H1 (cell line): ENCODE results near the gene ARHGAP12. TPM values are rescaled to one million over a fixed set of nuclear protein-coding genes. Genes with fewer than 3 reads are reported as not detected.

Experiments used
- CTCF ChIA-PET: fragments of 300-600 bp; sonication (Branson Sonifier 250); formaldehyde crosslinking; loops from one replicate; lab custom pipeline; 2021; ENCODE audit not compliant: partially characterized antibody; lab: Charles Lee
- POLR2A ChIA-PET: fragments of 300-600 bp; sonication (Branson Sonifier 250); formaldehyde crosslinking; loops from one replicate; lab custom pipeline; 2021; ENCODE audit warnings: inconsistent platforms; ENCODE audit not compliant: partially characterized antibody; lab: Charles Lee
- DNase-seq, 2 experiments: peaks; one replicate each; pipeline versions ENCODE4 v3.0.0 to v3.0.0-alpha.2; 2010 to 2022; ENCODE audit warnings: low spot score in 2 of 2, low read depth in 1 of 2, mixed read lengths in 1 of 2
- FAIRE-seq: peaks from 2 replicates; lab custom pipeline; 2011; peaks lifted over from hg19 to GRCh38; lab: Jason Lieb, UNC
- H2AFZ ChIP-seq: 2 replicates; pipeline ENCODE4 v1.8.1; 2012; ENCODE audit warnings: low read length, inconsistent platforms
- H2AK5ac ChIP-seq: 2 replicates; pipeline ENCODE4 v1.6.1; 2013; ENCODE audit warnings: low read depth, low read length
- H2BK120ac ChIP-seq: replicated peaks from 2 replicates; pipeline ENCODE3; 2013; ENCODE audit warnings: low read depth, low read length, inconsistent platforms
- H2BK12ac ChIP-seq: 2 replicates; pipeline ENCODE4 v1.6.1; 2013; ENCODE audit warnings: low read depth, low read length
- H2BK15ac ChIP-seq: 2 replicates; pipeline ENCODE4 v1.6.1; 2013; ENCODE audit warnings: low read length
- H2BK20ac ChIP-seq: 2 replicates; pipeline ENCODE4 v1.6.1; 2013; ENCODE audit warnings: low read length
- H2BK5ac ChIP-seq: 2 replicates; pipeline ENCODE4 v1.6.1; 2013; ENCODE audit warnings: low read depth, low read length
- H3K14ac ChIP-seq: 2 replicates; pipeline ENCODE4 v1.6.1; 2013; ENCODE audit warnings: inconsistent platforms; ENCODE audit not compliant: insufficient read length
- H3K18ac ChIP-seq: 2 replicates; pipeline ENCODE4 v1.6.1; 2013; ENCODE audit warnings: low read length; ENCODE audit errors: extremely low read depth
- H3K23ac ChIP-seq: 2 replicates; pipeline ENCODE4 v1.6.1; 2013; ENCODE audit warnings: inconsistent platforms; ENCODE audit not compliant: insufficient read length
- H3K23me2 ChIP-seq: 2 replicates; pipeline ENCODE4 v1.6.1; 2013; ENCODE audit warnings: low read depth, low read length
- H3K27ac ChIP-seq: 2 replicates; pipeline ENCODE4 v1.6.1; 2011; ENCODE audit warnings: low read depth, low read length, inconsistent platforms
- H3K27me3 ChIP-seq, 4 experiments: replicated peaks in 1 of 4; 1 replicate in 1 of 4; 2 replicates in 3 of 4; pipeline versions ENCODE4 v1.6.1 to v1.8.1; 2011 to 2013; ENCODE audit warnings: low read length in 3 of 4, mild to moderate bottlenecking in 3 of 4, inconsistent platforms in 2 of 4, mixed read lengths in 2 of 4, moderate library complexity in 1 of 4; ENCODE audit not compliant: control insufficient read depth in 3 of 4, insufficient read depth in 3 of 4; ENCODE audit errors: extremely low read depth in 1 of 4
- H3K36me3 ChIP-seq, 4 experiments: 2 replicates each; pipeline versions ENCODE4 v1.6.1 to v1.8.1; 2011 to 2013; ENCODE audit warnings: mild to moderate bottlenecking in 4 of 4, low read length in 3 of 4, moderate library complexity in 2 of 4, control low read depth in 1 of 4, inconsistent platforms in 1 of 4; ENCODE audit not compliant: insufficient read depth in 4 of 4, control insufficient read depth in 2 of 4
- H3K4ac ChIP-seq: replicated peaks from 2 replicates; pipeline ENCODE3; 2013; ENCODE audit warnings: low read length, low read depth, mixed read lengths, inconsistent platforms; ENCODE audit not compliant: insufficient read length
- H3K4me1 ChIP-seq, 4 experiments: replicated peaks in 1 of 4; 1 replicate in 1 of 4; 2 replicates in 3 of 4; pipeline versions ENCODE4 v1.6.1 to v1.8.1; 2011 to 2013; ENCODE audit warnings: low read length in 3 of 4, inconsistent platforms in 2 of 4, mixed read lengths in 1 of 4; ENCODE audit not compliant: insufficient read depth in 4 of 4, control insufficient read depth in 3 of 4
- H3K4me2 ChIP-seq, 2 experiments: 2 replicates each; pipeline versions ENCODE4 v1.6.1 to v1.8.1; 2011 to 2013; ENCODE audit warnings: low read depth in 2 of 2, low read length in 2 of 2, control low read depth in 1 of 2, inconsistent platforms in 1 of 2, mild to moderate bottlenecking in 1 of 2; ENCODE audit not compliant: insufficient read depth in 1 of 2
- H3K4me3 ChIP-seq, 4 experiments: fragments of 200-600, 300-600 bp in 1 of 4; sonication (generic), shearing (Covaris generic), sonication (Bioruptor Twin) in 1 of 4; 2 replicates each; pipeline versions ENCODE4 v1.5.1 to v1.8.1; 2011 to 2016; ENCODE audit warnings: low read length in 4 of 4, low read depth in 3 of 4, control low read depth in 2 of 4, inconsistent platforms in 2 of 4, mild to moderate bottlenecking in 2 of 4, mixed read lengths in 1 of 4, moderate library complexity in 1 of 4; ENCODE audit not compliant: insufficient read depth in 2 of 4; ENCODE audit errors: extremely low read depth in 1 of 4
- H3K56ac ChIP-seq: replicated peaks from 2 replicates; pipeline ENCODE3; 2013; ENCODE audit warnings: low read depth, mild to moderate bottlenecking, mixed read lengths, low read length, inconsistent platforms; ENCODE audit not compliant: insufficient read length
- H3K79me1 ChIP-seq: 2 replicates; pipeline ENCODE4 v1.6.1; 2013; ENCODE audit warnings: low read depth, low read length, control low read depth
- H3K79me2 ChIP-seq, 2 experiments: 2 replicates each; pipeline versions ENCODE4 v1.6.1 to v1.8.1; 2012 to 2013; ENCODE audit warnings: low read length in 2 of 2, mild to moderate bottlenecking in 2 of 2, inconsistent platforms in 1 of 2; ENCODE audit not compliant: insufficient read depth in 2 of 2, control insufficient read depth in 1 of 2
- H3K9ac ChIP-seq, 4 experiments: replicated peaks in 1 of 4; 1 replicate in 1 of 4; 2 replicates in 3 of 4; pipeline versions ENCODE4 v1.6.1 to v1.8.1; 2011 to 2013; ENCODE audit warnings: low read depth in 3 of 4, low read length in 3 of 4, control low read depth in 2 of 4, mild to moderate bottlenecking in 2 of 4, moderate library complexity in 2 of 4, inconsistent platforms in 1 of 4; ENCODE audit errors: extremely low read depth in 1 of 4
- H3K9me3 ChIP-seq, 2 experiments: 2 replicates each; pipeline versions ENCODE4 v1.6.1 to v1.8.1; 2012 to 2013; ENCODE audit warnings: mild to moderate bottlenecking in 2 of 2, moderate library complexity in 2 of 2, control low read depth in 1 of 2, inconsistent platforms in 1 of 2, low read depth in 1 of 2, low read length in 1 of 2, mixed read lengths in 1 of 2; ENCODE audit not compliant: insufficient read depth in 2 of 2
- H4K20me1 ChIP-seq, 2 experiments: replicated peaks in 1 of 2; 2 replicates each; pipeline versions ENCODE3 to v1.8.1; 2011 to 2013; ENCODE audit warnings: inconsistent platforms in 2 of 2, low read length in 2 of 2, mild to moderate bottlenecking in 1 of 2; ENCODE audit not compliant: insufficient read depth in 2 of 2, control insufficient read depth in 1 of 2
- H4K5ac ChIP-seq: 2 replicates; pipeline ENCODE4 v1.6.1; 2013; ENCODE audit warnings: low read length, low read depth, mixed read lengths, inconsistent platforms; ENCODE audit not compliant: insufficient read length
- H4K8ac ChIP-seq: 2 replicates; pipeline ENCODE4 v1.8.0; 2013; ENCODE audit warnings: mild to moderate bottlenecking, moderate library complexity, low read length, inconsistent platforms; ENCODE audit not compliant: insufficient read depth; ENCODE audit errors: extremely low read depth
- H4K91ac ChIP-seq: replicated peaks from 2 replicates; pipeline ENCODE3; 2013; ENCODE audit warnings: low read length, mixed read lengths, inconsistent platforms; ENCODE audit not compliant: insufficient read length
- ATF3 ChIP-seq: IDR thresholded peaks from 2 replicates; pipeline ENCODE4 v1.6.1; 2011; ENCODE audit warnings: low read depth, mild to moderate bottlenecking, low read length; ENCODE audit not compliant: insufficient read depth
- GTF2F1 ChIP-seq: IDR thresholded peaks from 2 replicates; pipeline ENCODE4 v1.6.1; 2012; ENCODE audit warnings: low read depth, low read length, improper control_type of control experiment, borderline replicate concordance
- HDAC2 ChIP-seq, 2 experiments: fragments of 300-600 bp in 1 of 2; sonication (generic) in 1 of 2; IDR thresholded peaks; 2 replicates each; pipeline ENCODE4 v1.6.1; 2011 to 2012; ENCODE audit warnings: low read depth in 2 of 2, low read length in 2 of 2, mild to moderate bottlenecking in 2 of 2, moderate library complexity in 2 of 2, borderline replicate concordance in 1 of 2, inconsistent platforms in 1 of 2
- POLR2A ChIP-seq, 2 experiments: IDR thresholded peaks; 1 replicate in 1 of 2; 2 replicates in 1 of 2; pipeline ENCODE4 v1.6.1; 2011; ENCODE audit warnings: low read depth in 2 of 2, low read length in 2 of 2, mild to moderate bottlenecking in 2 of 2; ENCODE audit errors: control extremely low read depth in 1 of 2
- SP2 ChIP-seq: IDR thresholded peaks from 2 replicates; pipeline ENCODE4 v1.6.1; 2012; ENCODE audit warnings: mild to moderate bottlenecking, low read length, inconsistent platforms
- USF2 ChIP-seq: IDR thresholded peaks from 2 replicates; pipeline ENCODE4 v1.6.1; 2011; ENCODE audit warnings: low read length, improper control_type of control experiment
- WGBS, 2 experiments: shearing (Covaris generic) in 1 of 2; methylation state at CpG; one replicate each; pipeline versions ENCODE4 v1.1.6 to v1.1.7; 2013 to 2015; ENCODE audit warnings: low lambda C conversion rate in 2 of 2, mixed read lengths in 2 of 2, inconsistent platforms in 1 of 2, low coverage in 1 of 2, missing lambda C conversion rate in 1 of 2; ENCODE audit not compliant: insufficient replicate concordance in 2 of 2, insufficient coverage in 1 of 2, insufficient read length in 1 of 2; ENCODE audit errors: extremely low coverage in 1 of 2, missing lambda C conversion rate in 1 of 2; 5-methylcytosine and 5-hydroxymethylcytosine counted together
- long read RNA-seq, 2 experiments: library from RNA in 1 of 2; library from capped mRNA in 1 of 2; stranded (forward); transcript quantifications; one replicate each; pipeline ENCODE4 v2.0.0, GENCODE V29; 2021; ENCODE audit warnings: inconsistent platforms in 1 of 2
- polyA minus RNA-seq, 3 experiments: library from RNA; depleted of rRNA, polyadenylated mRNA; stranded (reverse); fragments of >200 nt; gene quantifications; 1 replicate in 2 of 3; 2 replicates in 1 of 3; pipeline ENCODE4 v1.2.3, GENCODE V29; 2011
- polyA plus RNA-seq, 7 experiments: library from polyadenylated mRNA; depleted of rRNA in 3 of 7; stranded (reverse) in 5 of 7; unstranded in 2 of 7; fragments of >200 nt in 5 of 7; fragments of 200-250 nt in 2 of 7; gene quantifications; 1 replicate in 5 of 7; 2 replicates in 1 of 7; 4 replicates in 1 of 7; pipeline versions ENCODE4 v1.2.1 to v1.2.3, GENCODE V29; 2011 to 2013; ENCODE audit warnings: missing spikeins in 2 of 7, mixed read lengths in 2 of 7
- total RNA-seq: library from RNA; stranded (reverse); fragmentation: NEBNext Ultra II Directional; extraction: Animal tissue kit (Norgen Biotek cat#: 25700); gene quantifications from 2 replicates; pipeline ENCODE4 v1.2.1, GENCODE V29; 2021

Gene ARHGAP12
- total RNA-seq: 39.0 and 40.9 TPM in 2 replicates
- 5.6 and 10.1 TPM in 2 replicates for polyA plus RNA-seq (2011; rRNA removed)
- 14.3 TPM for polyA plus RNA-seq (2011; cell fraction: cytosol; rRNA removed)
- polyA plus RNA-seq (2011; cell fraction: nucleus; rRNA removed): 6.2 TPM
- polyA plus RNA-seq (2012, experiment 1 of 2): 12.1 to 26.3 TPM (median 16.0 TPM) in 4 replicates
- polyA plus RNA-seq (2012, experiment 2 of 2): 2.2 TPM
- polyA plus RNA-seq (2013, experiment 1 of 2): 27.0 TPM
- 30.0 TPM for polyA plus RNA-seq (2013, experiment 2 of 2)
- polyA minus RNA-seq (2011; rRNA and poly(A)+ RNA removed): 26.4 and 35.0 TPM in 2 replicates
- 23.9 TPM for polyA minus RNA-seq (2011; cell fraction: cytosol; rRNA and poly(A)+ RNA removed)
- polyA minus RNA-seq (2011; cell fraction: nucleus; rRNA and poly(A)+ RNA removed): 57.9 TPM
- long read RNA-seq, experiment 1, full-length matches to known transcripts: 2 of 30 reads
- long read RNA-seq, experiment 1, partial matches to known transcripts: 17 of 30 reads
- long read RNA-seq, experiment 1, other reads (novel, unspliced or antisense): 11 of 30 reads
- long read RNA-seq, experiment 2: 0 reads

- H4K8ac ChIP-seq: peak within 1 kb of the TSS; percentile 93
- peaks cover 30 to 44% of the 10 kb centered on the region in 2 experiments for H3K79me2 ChIP-seq
- DNase-seq (peak in 1 of 2 experiments; percentile 97), FAIRE-seq (no peak)
- 1% methylated on average over 12 of the region's 92 CpGs; no CpG with 5 or more reads in 1 of the 2 experiments for WGBS, 2 experiments
- H3K79me1 ChIP-seq: no peaks in the 10 kb centered on the region
- H3K18ac ChIP-seq: peak within 1 kb of the TSS; percentile 91
- H3K4me2 ChIP-seq: peak within 1 kb of the TSS; percentile 81 to 93
- H3K9ac ChIP-seq: peak within 1 kb of the TSS; percentile 67 to 93 (median 87)
- H2AFZ ChIP-seq: peak within 1 kb of the TSS; percentile 60; the same call in 1 of the 2 replicates
- peak within 1 kb of the TSS; percentile 95 for H3K56ac ChIP-seq
- ChIA-PET POLR2A (interaction anchor here (0.7 to 3.2 kb wide), 9 partner anchors 12 to 72 kb away, joined by 3 to 12 read pairs (median 3); no protein-coding TSS in a partner anchor), CTCF (interaction anchor here (0.6 to 1.3 kb wide), 6 partner anchors 16 to 329 kb away, joined by 3 to 6 read pairs (median 3); no protein-coding TSS in a partner anchor)
- peaks cover 0 to 7% (median 0%) of the 10 kb centered on the region in 4 experiments; a peak in 3 of 7 replicates for H3K4me1 ChIP-seq
- peaks cover 0 to under 1% of the 10 kb centered on the region in 2 experiments; a peak in 1 of 4 replicates for H3K9me3 ChIP-seq
- H2BK15ac ChIP-seq: 0 out of 2 replicates have a peak within 1 kb of the TSS, but pooled peaks have one; percentile 18
- H2BK120ac ChIP-seq: no peak within 1 kb of the TSS
- H3K36me3 ChIP-seq: no peaks in the 10 kb centered on the region; a peak in 1 of 8 replicates
- no peak within 1 kb of the TSS for H2BK20ac ChIP-seq
- H3K4ac ChIP-seq: peak within 1 kb of the TSS; percentile 20
- peak within 1 kb of the TSS; percentile 79 for H4K91ac ChIP-seq
- H4K5ac ChIP-seq: peak within 1 kb of the TSS; percentile 88
- peak within 1 kb of the TSS; percentile 76 to 93 (median 90) for H3K4me3 ChIP-seq
- H2BK5ac ChIP-seq: peak within 1 kb of the TSS; percentile 89
- H3K23ac ChIP-seq: no peak within 1 kb of the TSS
- H4K20me1 ChIP-seq: peaks cover 4 to 5% of the 10 kb centered on the region in 2 experiments
- peak within 1 kb of the TSS; percentile 43; the same call in 1 of the 2 replicates for H2BK12ac ChIP-seq
- H3K23me2 ChIP-seq: peaks cover 12% of the 10 kb centered on the region
- no peak within 1 kb of the TSS for H3K14ac ChIP-seq
- peak within 1 kb of the TSS; percentile 88; the same call in 1 of the 2 replicates for H3K27ac ChIP-seq
- H3K27me3 ChIP-seq: no peaks in the 10 kb centered on the region
- H2AK5ac ChIP-seq: no peak within 1 kb of the TSS
- TF ChIP-seq USF2 (peak; percentile 89), GTF2F1 (0 out of 2 replicates have a peak, but pooled peaks have one; percentile 21), SP2 (no peak), ATF3 (peak; percentile 84), HDAC2 (IDR thresholded peaks at IDR 0.05; ENCODE audit: borderline replicate concordance in 1 of 2, low read depth in 2 of 2, low read length in 2 of 2) (peak in 1 of 2 experiments; percentile 42; a peak in 1 of 4 replicates), POLR2A (IDR thresholded peaks at IDR 0.05; ENCODE audit: control extremely low read depth in 1 of 2, low read depth in 2 of 2, low read length in 2 of 2) (peak; percentile 87 to 88)
These were observed at the start of gene ARHGAP12 for GRCh38 chr10:31928549-31929260. Gene ARHGAP12 (minus strand): TSS chr10:31928831. CDS start chr10:31908855, 19,976 bp downstream.
